Activated T-helper 2 cell treated with anti-CD3 and anti-CD28 coated beads, Interferon-gamma antibody, Interleukin-2, Interleukin-4, amounts not matched to agents 10 μg/mL and 5 μg/mL and 100 μg/mL, durations not matched to agents 14 hours and 24 hours and 36 hours (primary cell): ENCODE measurements around the gene ZP2. TPM values are rescaled to one million over a fixed set of nuclear protein-coding genes. Genes with fewer than 3 reads are reported as not detected.
"Not testable (repeated sequence)": the region's sequence is repeated elsewhere in the genome, so short reads cannot be mapped to it uniquely, and the experiment has no call there.

Source experiments
- DNase-seq: peaks from one replicate; pipeline ENCODE4 v3.0.0; 2021; ENCODE audit warnings: low spot score
- H3K27ac Mint-ChIP-seq: one replicate; pipeline ENCODE4 v1.8.0; 2021; ENCODE audit warnings: mixed read lengths
- H3K27me3 Mint-ChIP-seq: one replicate; pipeline ENCODE4 v1.8.0; 2021; ENCODE audit warnings: low read depth, mixed read lengths
- H3K36me3 Mint-ChIP-seq: one replicate; pipeline ENCODE4 v1.8.0; 2021; ENCODE audit warnings: low read depth, mixed read lengths
- H3K4me1 Mint-ChIP-seq: one replicate; pipeline ENCODE4 v1.8.0; 2021; ENCODE audit warnings: low read depth, mixed read lengths
- H3K4me3 Mint-ChIP-seq: one replicate; pipeline ENCODE4 v1.8.0; 2021; ENCODE audit warnings: low read depth, mild to moderate bottlenecking, moderate library complexity, mixed read lengths
- H3K9me3 Mint-ChIP-seq: one replicate; pipeline ENCODE4 v1.8.0; 2021; ENCODE audit warnings: mixed read lengths
- intact Hi-C: fragments of 100-400 bp; cut with micrococcal nuclease; formaldehyde crosslinking; loops from one replicate; pipeline ENCODE4 v1.15.1; 2023
- total RNA-seq: library from RNA; stranded (reverse); gene quantifications from 2 replicates; pipeline ENCODE4 v1.2.3, GENCODE V29; 2022

ZP2 gene
- total RNA-seq, 1 donor from 2014 or later, result not detected

GRCh38 chr16:21183995-21184394 is 27.4 kb downstream of the ZP2 start:
- H3K4me3 Mint-ChIP-seq, result no peak overlapping the region
- H3K27ac Mint-ChIP-seq, result no peak overlapping the region
- intact Hi-C loops, result no loop called here

GRCh38 chr16:21179983-21180365 is 31.4 kb downstream of the ZP2 start:
- intact Hi-C loops, result no loop called here
- Mint-ChIP-seq H3K9me3 (peaks cover 18% of the 10 kb centered on the region), H3K36me3 (peaks cover 61% of the 10 kb centered on the region), H3K27ac (no peak overlapping the region), H3K4me3 (no peak overlapping the region), H3K4me1 (peaks cover 7% of the 10 kb centered on the region), H3K27me3 (no peaks in the 10 kb centered on the region)
- no peak for DNase-seq

More at GRCh38 chr16:21183995-21184394, 27.4 kb downstream of the ZP2 start:
- no peaks in the 10 kb centered on the region for H3K27me3 Mint-ChIP-seq
- H3K36me3 Mint-ChIP-seq, result peaks cover 50% of the 10 kb centered on the region
- peaks cover 13% of the 10 kb centered on the region for H3K4me1 Mint-ChIP-seq
- DNase-seq, result no peak
- H3K9me3 Mint-ChIP-seq, result peaks cover 22% of the 10 kb centered on the region

GRCh38 chr16:21179126-21179982 is 32.0 kb downstream of the ZP2 start:
- Mint-ChIP-seq H3K27ac (no peak overlapping the region), H3K9me3 (peaks cover 12% of the 10 kb centered on the region), H3K27me3 (no peaks in the 10 kb centered on the region), H3K36me3 (peaks cover 62% of the 10 kb centered on the region), H3K4me1 (peaks cover under 1% of the 10 kb centered on the region), H3K4me3 (no peak overlapping the region)
- no peak for DNase-seq
- intact Hi-C loops, result no loop called here

GRCh38 chr16:21175397-21175796 is 36.0 kb downstream of the ZP2 start:
- Mint-ChIP-seq H3K9me3 (no peaks in the 10 kb centered on the region), H3K4me1 (no peaks in the 10 kb centered on the region)
- no peak for DNase-seq

GRCh38 chr16:21172650-21173049 is 38.7 kb downstream of the ZP2 start:
- no peak overlapping the region for H3K27ac Mint-ChIP-seq
- H3K27me3 Mint-ChIP-seq, result no peaks in the 10 kb centered on the region
- no peak overlapping the region for H3K4me3 Mint-ChIP-seq
- DNase-seq, result no peak
- no peaks in the 10 kb centered on the region for H3K4me1 Mint-ChIP-seq
- H3K9me3 Mint-ChIP-seq, result no peaks in the 10 kb centered on the region
- peaks cover 29% of the 10 kb centered on the region for H3K36me3 Mint-ChIP-seq
- intact Hi-C loops, result loop anchor here (5.0 kb wide), 1 partner anchor 380 kb away; no protein-coding TSS in a partner anchor

More at GRCh38 chr16:21175397-21175796, 36.0 kb downstream of the ZP2 start:
- no peak overlapping the region for H3K4me3 Mint-ChIP-seq
- intact Hi-C loops, result no loop called here
- no peak overlapping the region for H3K27ac Mint-ChIP-seq
- no peaks in the 10 kb centered on the region for H3K27me3 Mint-ChIP-seq
- peaks cover 46% of the 10 kb centered on the region for H3K36me3 Mint-ChIP-seq

- not testable (repeated sequence) for DNase-seq, H3K9me3 Mint-ChIP-seq, H3K4me3 Mint-ChIP-seq, H3K27me3 Mint-ChIP-seq, H3K4me1 Mint-ChIP-seq, H3K27ac Mint-ChIP-seq
- intact Hi-C loops, result loop anchor here (5.0 kb wide), 1 partner anchor 382 kb away; no protein-coding TSS in a partner anchor
- peaks cover 33% of the 10 kb centered on the region for H3K36me3 Mint-ChIP-seq
Measured at GRCh38 chr16:21170116-21170515, 41.3 kb downstream of the ZP2 start.

- H3K27me3 Mint-ChIP-seq, result no peaks in the 10 kb centered on the region
- no peak for DNase-seq
- peaks cover 33% of the 10 kb centered on the region for H3K36me3 Mint-ChIP-seq
Measured at GRCh38 chr16:21169249-21169981, 42.0 kb downstream of the ZP2 start.

GRCh38 chr16:21167929-21168602 is 43.3 kb downstream of the ZP2 start:
- Mint-ChIP-seq H3K36me3 (peaks cover 34% of the 10 kb centered on the region), H3K4me1 (peaks cover 2% of the 10 kb centered on the region), H3K9me3 (no peaks in the 10 kb centered on the region), H3K4me3 (no peak overlapping the region), H3K27ac (no peak overlapping the region), H3K27me3 (no peaks in the 10 kb centered on the region)
- no peak for DNase-seq
- intact Hi-C loops, result no loop called here

More at GRCh38 chr16:21169249-21169981, 42.0 kb downstream of the ZP2 start:
- H3K4me3 Mint-ChIP-seq, result no peak overlapping the region
- no peaks in the 10 kb centered on the region for H3K9me3 Mint-ChIP-seq
- no peak overlapping the region for H3K27ac Mint-ChIP-seq
- peaks cover 2% of the 10 kb centered on the region for H3K4me1 Mint-ChIP-seq
- intact Hi-C loops, result no loop called here

GRCh38 chr16:21167360-21167759 is 44.0 kb downstream of the ZP2 start:
- Mint-ChIP-seq H3K4me1 (peaks cover 2% of the 10 kb centered on the region), H3K27me3 (no peaks in the 10 kb centered on the region), H3K4me3 (no peak overlapping the region), H3K9me3 (no peaks in the 10 kb centered on the region), H3K27ac (no peak overlapping the region), H3K36me3 (peaks cover 34% of the 10 kb centered on the region)
- intact Hi-C loops, result no loop called here
- no peak for DNase-seq

- peaks cover 2% of the 10 kb centered on the region for H3K4me1 Mint-ChIP-seq
- H3K9me3 Mint-ChIP-seq, result no peaks in the 10 kb centered on the region
- peaks cover 38% of the 10 kb centered on the region for H3K36me3 Mint-ChIP-seq
- no peak for DNase-seq
- H3K27me3 Mint-ChIP-seq, result no peaks in the 10 kb centered on the region
- no peak overlapping the region for H3K4me3 Mint-ChIP-seq
- H3K27ac Mint-ChIP-seq, result no peak overlapping the region
- intact Hi-C loops, result no loop called here
Measured at GRCh38 chr16:21166561-21166961, 44.8 kb downstream of the ZP2 start.

GRCh38 chr16:21164521-21165168 is 46.7 kb downstream of the ZP2 start:
- no peaks in the 10 kb centered on the region for H3K9me3 Mint-ChIP-seq
- H3K27ac Mint-ChIP-seq, result no peak overlapping the region
- H3K4me1 Mint-ChIP-seq, result peaks cover 9% of the 10 kb centered on the region
- no peak for DNase-seq
- H3K36me3 Mint-ChIP-seq, result peaks cover 39% of the 10 kb centered on the region
- no peak overlapping the region for H3K4me3 Mint-ChIP-seq
- H3K27me3 Mint-ChIP-seq, result no peaks in the 10 kb centered on the region
- intact Hi-C loops, result no loop called here

GRCh38 chr16:21163576-21163975 is 47.8 kb downstream of the ZP2 start:
- no peak for DNase-seq
- Mint-ChIP-seq H3K4me1 (peaks cover 14% of the 10 kb centered on the region), H3K27me3 (no peaks in the 10 kb centered on the region), H3K4me3 (no peak overlapping the region), H3K36me3 (peaks cover 39% of the 10 kb centered on the region), H3K27ac (no peak overlapping the region), H3K9me3 (no peaks in the 10 kb centered on the region)
- intact Hi-C loops, result no loop called here
